Suprapubic skin (tissue), 4 donors: ENCODE measurements around the gene SH3BP2.

Source experiments
- CTCF ChIP-seq, 2 donors: fragments of 200-600 bp in 1 of 2; fragments of 450-650 bp in 1 of 2; sonication (generic) in 1 of 2; IDR thresholded peaks; one replicate each; pipeline ENCODE4 v1.5.1; 2016 to 2019; ENCODE audit warnings: antibody characterized with exemption in 2 of 2, mild to moderate bottlenecking in 1 of 2, moderate library complexity in 1 of 2
- EP300 ChIP-seq: sonication (generic); formaldehyde crosslinking; IDR thresholded peaks from one replicate; pipeline ENCODE4 v1.6.1; 2017; ENCODE audit warnings: antibody characterized with exemption
- POLR2A ChIP-seq, 2 donors: fragments of 450-650 bp; IDR thresholded peaks; one replicate each; pipeline ENCODE4 v1.6.1; 2017; ENCODE audit warnings: antibody characterized with exemption in 2 of 2, mild to moderate bottlenecking in 2 of 2, moderate library complexity in 2 of 2
- POLR2AphosphoS5 ChIP-seq, 3 donors: sonication (generic); formaldehyde crosslinking; IDR thresholded peaks; one replicate each; pipeline ENCODE4 v1.6.1; 2017; ENCODE audit warnings: antibody characterized with exemption in 3 of 3

GRCh38 chr4:2874861-2875260 lies 82.0 kb downstream of the SH3BP2 start:
- no peak for TF ChIP-seq CTCF (IDR thresholded peaks at IDR 0.05)
- no peak for TF ChIP-seq POLR2A (IDR thresholded peaks at IDR 0.05)
- TF ChIP-seq EP300, result no peak
- TF ChIP-seq POLR2AphosphoS5 (IDR thresholded peaks at IDR 0.05), result no peak
